ENCODE results near the gene FBP1.
A peak's percentile ranks its signal among the peaks of the same experiment; 100 is the strongest.

FBP1 gene

GRCh38 chr9:94639061-94639998, at the start of gene FBP1:
Gene FBP1, minus strand, starts transcription at chr9:94639518. Its CDS starts 208 bp downstream, at chr9:94639310.
- Histone ChIP-seq H3K27me3 (ENCODE audit: control insufficient read depth in 1 of 2, insufficient read depth in 2 of 2, low read length in 2 of 2) (peaks cover 0 to 13% of the 10 kb centered on the region in 2 donors), H3K36me3 (ENCODE audit: insufficient read depth, low read length) (no peaks in the 10 kb centered on the region), H3K27ac (ENCODE audit: low read depth, low read length) (no peak within 1 kb of the TSS), H3K4me1 (ENCODE audit: insufficient read depth, low read length) (no peaks in the 10 kb centered on the region), H3K4me3 (ENCODE audit: low read depth in 1 of 2, low read length in 2 of 2) (peak within 1 kb of the TSS; percentile 40 to 56), H3K9me3 (ENCODE audit: low read length) (no peaks in the 10 kb centered on the region), H3K9ac (ENCODE audit: low read length) (no peak within 1 kb of the TSS)

- Histone ChIP-seq H3K4me1 (ENCODE audit: insufficient read depth, low read length) (no peaks in the 10 kb centered on the region), H3K4me3 (ENCODE audit: low read depth in 1 of 2, low read length in 2 of 2) (no peak overlapping the region), H3K9me3 (ENCODE audit: low read length) (no peaks in the 10 kb centered on the region), H3K27ac (ENCODE audit: low read depth, low read length) (no peak overlapping the region), H3K27me3 (ENCODE audit: control insufficient read depth in 1 of 2, insufficient read depth in 2 of 2, low read length in 2 of 2) (no peaks in the 10 kb centered on the region), H3K9ac (ENCODE audit: low read length) (no peak overlapping the region), H3K36me3 (ENCODE audit: insufficient read depth, low read length) (no peaks in the 10 kb centered on the region)
Measured at GRCh38 chr9:94687451-94687850, 48.1 kb upstream of the FBP1 start.

GRCh38 chr9:94685359-94685758, 46.0 kb upstream of the FBP1 start:
- H3K36me3 ChIP-seq (ENCODE audit: insufficient read depth, low read length) = no peaks in the 10 kb centered on the region
- no peak overlapping the region for H3K27ac ChIP-seq (ENCODE audit: low read depth, low read length)

GRCh38 chr9:94681508-94681907, 42.2 kb upstream of the FBP1 start:
- Histone ChIP-seq H3K4me3 (ENCODE audit: low read depth in 1 of 2, low read length in 2 of 2) (no peak overlapping the region), H3K9me3 (ENCODE audit: low read length) (no peaks in the 10 kb centered on the region), H3K9ac (ENCODE audit: low read length) (no peak overlapping the region), H3K36me3 (ENCODE audit: insufficient read depth, low read length) (no peaks in the 10 kb centered on the region), H3K27ac (ENCODE audit: low read depth, low read length) (no peak overlapping the region), H3K4me1 (ENCODE audit: insufficient read depth, low read length) (peaks cover 3% of the 10 kb centered on the region), H3K27me3 (ENCODE audit: control insufficient read depth in 1 of 2, insufficient read depth in 2 of 2, low read length in 2 of 2) (no peaks in the 10 kb centered on the region)

More at GRCh38 chr9:94685359-94685758, 46.0 kb upstream of the FBP1 start:
- no peak overlapping the region for H3K4me3 ChIP-seq (ENCODE audit: low read depth in 1 of 2, low read length in 2 of 2)
- H3K9ac ChIP-seq (ENCODE audit: low read length) = no peak overlapping the region
- no peaks in the 10 kb centered on the region for H3K27me3 ChIP-seq (ENCODE audit: control insufficient read depth in 1 of 2, insufficient read depth in 2 of 2, low read length in 2 of 2)
- H3K4me1 ChIP-seq (ENCODE audit: insufficient read depth, low read length) = peaks cover 3% of the 10 kb centered on the region
- H3K9me3 ChIP-seq (ENCODE audit: low read length) = no peaks in the 10 kb centered on the region

GRCh38 chr9:94680621-94681020, 41.3 kb upstream of the FBP1 start:
- Histone ChIP-seq H3K4me3 (ENCODE audit: low read depth in 1 of 2, low read length in 2 of 2) (no peak overlapping the region), H3K4me1 (ENCODE audit: insufficient read depth, low read length) (peaks cover 3% of the 10 kb centered on the region), H3K9me3 (ENCODE audit: low read length) (no peaks in the 10 kb centered on the region), H3K27me3 (ENCODE audit: control insufficient read depth in 1 of 2, insufficient read depth in 2 of 2, low read length in 2 of 2) (no peaks in the 10 kb centered on the region), H3K9ac (ENCODE audit: low read length) (no peak overlapping the region), H3K36me3 (ENCODE audit: insufficient read depth, low read length) (no peaks in the 10 kb centered on the region), H3K27ac (ENCODE audit: low read depth, low read length) (no peak overlapping the region)

GRCh38 chr9:94680020-94680419, 40.7 kb upstream of the FBP1 start:
- Histone ChIP-seq H3K9ac (ENCODE audit: low read length) (no peak overlapping the region), H3K27ac (ENCODE audit: low read depth, low read length) (no peak overlapping the region), H3K4me3 (ENCODE audit: low read depth in 1 of 2, low read length in 2 of 2) (no peak overlapping the region), H3K36me3 (ENCODE audit: insufficient read depth, low read length) (no peaks in the 10 kb centered on the region), H3K4me1 (ENCODE audit: insufficient read depth, low read length) (peaks cover 3% of the 10 kb centered on the region), H3K27me3 (ENCODE audit: control insufficient read depth in 1 of 2, insufficient read depth in 2 of 2, low read length in 2 of 2) (no peaks in the 10 kb centered on the region), H3K9me3 (ENCODE audit: low read length) (no peaks in the 10 kb centered on the region)

GRCh38 chr9:94679587-94679986, 40.3 kb upstream of the FBP1 start:
- no peak overlapping the region for H3K9ac ChIP-seq (ENCODE audit: low read length)
- H3K4me1 ChIP-seq (ENCODE audit: insufficient read depth, low read length) = peaks cover 3% of the 10 kb centered on the region
- no peaks in the 10 kb centered on the region for H3K9me3 ChIP-seq (ENCODE audit: low read length)
- H3K4me3 ChIP-seq (ENCODE audit: low read depth in 1 of 2, low read length in 2 of 2) = no peak overlapping the region
- H3K36me3 ChIP-seq (ENCODE audit: insufficient read depth, low read length) = no peaks in the 10 kb centered on the region
- H3K27me3 ChIP-seq (ENCODE audit: control insufficient read depth in 1 of 2, insufficient read depth in 2 of 2, low read length in 2 of 2) = no peaks in the 10 kb centered on the region
- no peak overlapping the region for H3K27ac ChIP-seq (ENCODE audit: low read depth, low read length)

- Histone ChIP-seq H3K4me3 (ENCODE audit: low read depth in 1 of 2, low read length in 2 of 2) (no peak overlapping the region), H3K27me3 (ENCODE audit: control insufficient read depth in 1 of 2, insufficient read depth in 2 of 2, low read length in 2 of 2) (no peaks in the 10 kb centered on the region), H3K27ac (ENCODE audit: low read depth, low read length) (no peak overlapping the region), H3K9me3 (ENCODE audit: low read length) (no peaks in the 10 kb centered on the region), H3K36me3 (ENCODE audit: insufficient read depth, low read length) (no peaks in the 10 kb centered on the region), H3K9ac (ENCODE audit: low read length) (no peak overlapping the region), H3K4me1 (ENCODE audit: insufficient read depth, low read length) (peaks cover 3% of the 10 kb centered on the region)
Measured at GRCh38 chr9:94677929-94678328, 38.6 kb upstream of the FBP1 start.

- Histone ChIP-seq H3K4me1 (ENCODE audit: insufficient read depth, low read length) (peaks cover 2% of the 10 kb centered on the region), H3K4me3 (ENCODE audit: low read depth in 1 of 2, low read length in 2 of 2) (no peak overlapping the region), H3K36me3 (ENCODE audit: insufficient read depth, low read length) (no peaks in the 10 kb centered on the region), H3K9me3 (ENCODE audit: low read length) (no peaks in the 10 kb centered on the region), H3K27me3 (ENCODE audit: control insufficient read depth in 1 of 2, insufficient read depth in 2 of 2, low read length in 2 of 2) (no peaks in the 10 kb centered on the region), H3K27ac (ENCODE audit: low read depth, low read length) (no peak overlapping the region), H3K9ac (ENCODE audit: low read length) (no peak overlapping the region)
Measured at GRCh38 chr9:94676446-94677131, 37.3 kb upstream of the FBP1 start.

GRCh38 chr9:94675008-94675881, 35.9 kb upstream of the FBP1 start:
- H3K36me3 ChIP-seq (ENCODE audit: insufficient read depth, low read length) = no peaks in the 10 kb centered on the region
- H3K4me3 ChIP-seq (ENCODE audit: low read depth in 1 of 2, low read length in 2 of 2) = no peak overlapping the region
- H3K27me3 ChIP-seq (ENCODE audit: control insufficient read depth in 1 of 2, insufficient read depth in 2 of 2, low read length in 2 of 2) = no peaks in the 10 kb centered on the region
- H3K9ac ChIP-seq (ENCODE audit: low read length) = no peak overlapping the region
- no peaks in the 10 kb centered on the region for H3K9me3 ChIP-seq (ENCODE audit: low read length)
- no peak overlapping the region for H3K27ac ChIP-seq (ENCODE audit: low read depth, low read length)
- no peaks in the 10 kb centered on the region for H3K4me1 ChIP-seq (ENCODE audit: insufficient read depth, low read length)

Data from muscle layer of colon (tissue), 2 donors.